DMS79 treated with DMSO at 0.1 percent for 48 hours (cell line): ENCODE measurements around the gene KIF13A.
"Not testable (repeated sequence)": the region's sequence is repeated elsewhere in the genome, so short reads cannot be mapped to it uniquely, and the experiment has no call there.

ENCODE experiments used
- DNase-seq: peaks from one replicate; lab custom pipeline; 2025; lab: John Stamatoyannopoulos, UW

Gene KIF13A

DNA sequence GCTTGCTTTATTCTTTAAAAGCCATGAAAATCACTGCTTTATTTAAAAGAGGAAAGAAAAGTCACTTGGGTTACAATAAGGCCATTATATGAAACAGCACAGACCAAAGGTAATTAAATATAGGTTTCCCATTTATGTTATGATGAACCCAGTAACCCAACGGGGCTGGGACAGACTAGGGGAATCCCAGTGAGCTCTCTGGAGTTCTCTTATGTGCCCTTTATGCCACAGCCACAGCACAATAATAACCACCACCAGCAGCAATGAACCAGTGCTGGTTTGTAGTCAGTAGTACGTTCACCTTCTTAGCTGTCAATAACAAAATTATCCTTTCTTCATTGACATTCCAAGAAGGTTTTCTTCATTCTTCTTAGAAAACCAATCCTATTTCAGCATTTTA, 87.4 kb downstream of the KIF13A start:
- DNase-seq = no peak

DNA sequence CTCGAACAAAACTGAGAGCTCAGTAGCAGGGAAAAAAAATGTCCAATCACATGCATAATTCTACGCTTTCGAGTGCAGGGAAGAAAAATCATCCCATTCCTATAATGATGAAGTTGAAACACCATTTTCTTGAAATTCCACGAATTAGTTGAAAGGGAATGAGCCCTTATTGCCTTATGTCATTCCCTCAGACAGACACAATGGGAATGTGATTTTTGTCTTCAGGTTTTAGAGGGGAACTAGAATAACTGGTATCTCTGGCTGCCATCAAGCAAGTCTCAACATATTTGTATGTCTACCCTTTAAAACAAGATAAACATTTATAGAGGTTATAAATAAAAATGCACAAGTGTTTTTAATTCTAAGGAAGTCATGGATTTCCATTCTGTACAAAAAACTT, 87.9 kb downstream of the KIF13A start:
- no peak for DNase-seq

- DNase-seq = no peak
Observed at GRCh38 chr6:17897681-17898080, 89.8 kb downstream of the KIF13A start.

GRCh38 chr6:17894905-17895304, 92.5 kb downstream of the KIF13A start:
- DNase-seq = no peak

GRCh38 chr6:17894191-17894590, 93.2 kb downstream of the KIF13A start:
- DNase-seq = no peak

- no peak for DNase-seq
Observed at GRCh38 chr6:17892097-17892686, 95.2 kb downstream of the KIF13A start.

DNA sequence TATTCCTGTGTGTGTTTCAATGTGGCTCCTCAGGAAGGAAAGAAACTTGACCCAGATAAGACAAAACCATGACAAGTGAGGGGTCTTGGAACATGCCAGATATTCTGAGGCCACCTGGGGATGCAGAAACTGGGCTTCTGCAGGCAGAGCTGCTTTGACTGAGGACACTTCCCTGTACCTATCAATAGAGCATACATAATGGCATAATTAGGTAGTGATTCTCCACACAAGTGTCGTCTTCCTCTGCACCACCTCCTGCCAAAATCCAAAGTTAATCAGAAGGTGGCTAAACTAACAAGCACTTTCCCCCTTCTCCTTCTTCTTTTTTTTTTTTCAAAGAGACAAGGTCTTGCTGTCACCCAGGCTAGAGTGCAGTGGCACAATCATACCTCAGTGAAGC, 97.1 kb downstream of the KIF13A start:
- DNase-seq = no peak

DNA sequence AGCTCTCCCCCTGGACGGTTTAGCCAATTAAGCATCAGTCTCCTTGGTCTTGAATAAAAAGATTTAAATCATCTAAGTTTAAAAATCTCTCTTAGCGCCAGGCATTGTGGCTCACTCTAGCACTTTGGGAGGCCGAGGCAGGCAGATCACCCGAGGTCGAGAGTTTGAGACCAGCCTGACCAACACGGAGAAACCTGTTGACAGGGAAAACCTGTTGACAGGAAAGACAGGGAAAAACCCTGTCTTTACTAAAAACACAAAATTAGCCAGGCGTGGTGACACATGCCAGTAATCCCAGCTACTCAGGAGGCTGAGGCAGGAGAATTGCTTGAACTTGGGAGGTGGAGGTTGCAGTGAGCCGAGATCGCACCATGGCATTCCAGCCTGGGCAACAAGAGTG, 97.7 kb downstream of the KIF13A start:
- DNase-seq = not testable (repeated sequence)

DNA sequence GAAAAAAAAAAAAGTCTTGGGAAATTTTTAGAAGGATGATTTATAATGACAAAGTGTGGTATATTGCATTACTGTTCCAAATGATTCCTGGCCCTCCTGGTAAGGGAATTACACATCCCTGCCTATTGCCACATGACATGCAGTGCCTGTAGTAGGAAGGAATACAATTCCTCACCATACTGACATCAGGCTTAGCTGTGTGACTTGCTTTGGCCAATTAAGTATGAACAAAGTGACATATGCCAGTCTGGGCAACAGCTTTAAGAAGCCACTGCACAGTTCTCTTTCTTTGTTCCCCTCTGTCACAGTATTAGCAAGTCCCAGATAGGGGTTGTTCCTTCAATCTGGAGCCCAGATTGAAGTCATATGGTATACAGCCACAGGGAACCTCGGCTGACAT, 100.5 kb downstream of the KIF13A start:
- no peak for DNase-seq

DNA sequence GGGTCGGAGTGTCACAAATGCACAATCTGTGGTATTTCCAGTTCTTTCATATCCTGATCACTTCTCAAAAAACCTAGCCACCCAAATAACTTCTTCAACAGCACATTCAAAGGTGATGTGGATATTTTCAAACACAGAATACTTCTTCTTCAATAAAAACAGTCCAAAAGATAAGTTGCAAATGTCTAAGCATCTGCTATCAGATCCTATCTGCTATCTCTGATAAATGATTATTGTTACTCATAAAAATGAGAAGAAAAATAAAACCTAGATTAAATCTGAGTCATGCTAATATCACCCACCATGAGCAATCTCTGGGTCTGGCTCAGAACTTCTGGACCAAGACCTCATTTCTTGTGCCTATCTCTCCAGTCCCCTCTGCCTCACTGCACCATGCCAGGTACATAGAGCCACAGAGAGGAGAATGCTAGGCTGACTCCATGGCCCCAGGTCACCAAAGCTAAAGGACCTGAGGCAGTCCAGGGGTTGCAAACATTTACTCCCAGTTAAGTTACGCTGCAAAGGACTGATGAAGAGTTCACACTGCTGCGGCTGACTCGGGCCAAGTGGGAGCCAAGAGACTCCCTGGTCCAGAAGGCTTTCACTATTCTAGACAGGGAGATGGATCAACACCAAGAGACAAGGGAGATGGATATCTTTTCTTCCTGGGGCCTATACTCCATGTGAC, 101.4 kb downstream of the KIF13A start:
- no peak for DNase-seq

- DNase-seq = no peak
Observed at GRCh38 chr6:17884498-17885478, 102.6 kb downstream of the KIF13A start.

GRCh38 chr6:17883665-17884497, 103.6 kb downstream of the KIF13A start:
- DNase-seq = no peak

DNA sequence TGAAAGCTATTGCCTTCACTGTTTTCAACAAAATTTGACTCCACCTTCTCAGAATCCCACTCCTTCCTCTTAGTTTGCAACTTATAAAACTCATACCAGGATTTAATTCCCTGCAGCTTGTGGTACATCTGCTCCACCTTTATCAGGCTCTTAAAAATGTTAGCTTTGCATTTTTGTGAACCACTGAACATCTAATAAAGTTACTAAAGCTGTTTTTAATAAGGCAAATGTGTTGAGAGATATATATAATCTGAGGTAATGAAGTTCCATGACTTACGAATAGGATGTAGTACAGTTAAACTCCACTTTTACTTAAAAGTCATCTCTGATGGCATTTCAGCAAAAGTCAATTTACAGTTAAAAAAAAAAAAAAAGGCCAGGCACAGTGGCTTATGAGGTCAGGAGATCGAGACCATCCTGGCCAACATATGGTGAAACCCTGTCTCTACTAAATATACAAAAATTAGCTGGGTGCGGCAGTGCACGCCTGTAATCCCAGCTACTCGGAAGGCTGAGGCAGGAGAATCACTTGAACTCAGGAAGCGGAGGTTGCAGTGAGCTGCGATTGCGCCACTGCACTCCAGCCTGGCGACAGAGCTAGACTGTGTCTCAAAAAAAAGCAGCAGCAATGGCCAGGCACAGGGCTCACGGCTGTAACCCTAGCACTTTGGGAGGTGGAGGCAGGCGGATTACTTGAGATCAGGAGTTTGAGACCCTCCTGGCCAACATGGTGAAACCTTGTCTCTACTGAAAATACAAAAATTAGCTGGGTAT, 106.2 kb downstream of the KIF13A start:
- no peak for DNase-seq

DNA sequence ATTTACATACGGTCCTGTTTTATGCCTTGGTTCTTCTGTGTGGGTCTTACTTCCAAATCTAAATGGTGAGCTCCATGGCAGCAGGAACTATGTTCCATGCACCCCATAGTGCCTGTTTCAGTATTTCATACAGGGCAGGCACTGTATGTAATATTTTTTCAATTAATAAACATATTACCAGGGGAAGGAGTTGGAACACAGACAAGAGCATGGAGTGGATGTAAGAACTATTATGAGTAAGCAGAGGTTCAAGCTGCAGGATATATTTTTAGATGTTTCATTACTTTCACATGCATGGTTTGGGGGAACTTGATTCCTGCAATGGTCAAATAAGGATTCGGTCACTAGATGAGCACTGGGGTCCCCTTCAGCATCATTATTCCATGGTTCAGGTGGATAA, 108.3 kb downstream of the KIF13A start:
- DNase-seq = no peak

- DNase-seq = no peak
Observed at GRCh38 chr6:17878734-17879133, 108.7 kb downstream of the KIF13A start.

DNA sequence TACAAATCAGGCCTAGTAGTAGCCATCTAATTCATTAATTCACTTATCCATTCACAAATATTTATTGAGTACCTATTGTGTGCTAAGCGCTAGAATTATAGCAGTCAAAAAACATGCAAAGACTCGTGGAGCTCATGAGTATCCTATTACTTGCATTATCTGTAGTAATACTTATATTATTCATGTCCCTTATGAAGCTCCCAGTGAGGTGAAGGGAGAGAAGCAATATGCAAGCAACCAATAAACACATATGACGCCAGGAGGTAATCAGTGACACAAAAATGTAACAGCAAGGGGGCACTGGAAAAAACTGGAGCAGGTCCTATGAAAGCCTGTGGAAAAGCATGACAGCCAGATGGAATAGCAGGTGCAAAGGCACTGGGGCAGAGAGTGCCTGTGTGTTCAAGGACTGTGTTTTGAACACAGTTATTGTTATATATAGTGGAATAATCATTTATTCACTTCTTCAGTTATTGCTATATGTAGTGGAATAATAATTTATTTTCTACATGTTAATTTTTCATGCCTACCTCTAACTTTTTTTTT, 109.5 kb downstream of the KIF13A start:
- no peak for DNase-seq

- DNase-seq = no peak
Observed at GRCh38 chr6:17877196-17877894, 110.1 kb downstream of the KIF13A start.

DNA sequence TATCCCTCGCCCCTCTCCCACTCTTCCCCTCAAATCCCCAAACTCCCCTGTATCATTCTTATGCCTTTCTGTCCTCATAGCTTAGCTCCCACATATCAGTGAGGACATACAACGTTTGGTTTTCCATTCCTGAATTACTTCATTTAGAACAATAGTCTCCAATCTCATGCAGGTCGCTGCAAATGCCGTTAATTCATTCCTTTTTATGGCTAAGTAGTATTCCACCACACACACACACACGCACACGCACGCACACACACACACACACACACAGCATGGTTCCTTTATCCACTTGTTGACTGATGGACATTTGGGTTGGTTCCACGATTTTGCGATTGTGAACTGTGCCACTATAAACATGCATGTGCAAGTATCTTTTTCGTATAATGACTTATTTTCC, 112.7 kb downstream of the KIF13A start:
- DNase-seq = no peak

DNA sequence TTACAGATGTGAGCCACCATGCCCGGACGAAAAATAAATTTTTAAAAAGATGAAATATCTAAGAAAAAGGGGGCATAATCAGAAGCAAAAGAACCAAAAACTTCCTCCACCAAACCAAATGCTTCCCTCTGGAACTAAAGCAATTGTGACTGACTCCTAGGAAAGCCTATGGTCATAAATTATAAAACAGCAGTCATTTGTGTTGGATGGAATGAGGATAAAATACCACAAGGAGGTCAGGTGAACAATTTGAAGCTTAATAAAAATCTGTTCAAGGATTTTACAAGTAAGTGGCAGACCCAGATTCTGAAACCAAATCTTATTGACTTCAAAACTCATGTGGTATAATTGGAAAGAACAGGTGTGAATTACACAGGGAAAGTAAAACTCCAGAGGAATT, 114.5 kb downstream of the KIF13A start:
- DNase-seq = no peak

- DNase-seq = no peak
Observed at GRCh38 chr6:17871836-17872235, 115.6 kb downstream of the KIF13A start.
